ENCODE results near the gene SCRN1.
A peak's percentile ranks its signal among the peaks of the same experiment; 100 is the strongest.

SCRN1 gene

DNA sequence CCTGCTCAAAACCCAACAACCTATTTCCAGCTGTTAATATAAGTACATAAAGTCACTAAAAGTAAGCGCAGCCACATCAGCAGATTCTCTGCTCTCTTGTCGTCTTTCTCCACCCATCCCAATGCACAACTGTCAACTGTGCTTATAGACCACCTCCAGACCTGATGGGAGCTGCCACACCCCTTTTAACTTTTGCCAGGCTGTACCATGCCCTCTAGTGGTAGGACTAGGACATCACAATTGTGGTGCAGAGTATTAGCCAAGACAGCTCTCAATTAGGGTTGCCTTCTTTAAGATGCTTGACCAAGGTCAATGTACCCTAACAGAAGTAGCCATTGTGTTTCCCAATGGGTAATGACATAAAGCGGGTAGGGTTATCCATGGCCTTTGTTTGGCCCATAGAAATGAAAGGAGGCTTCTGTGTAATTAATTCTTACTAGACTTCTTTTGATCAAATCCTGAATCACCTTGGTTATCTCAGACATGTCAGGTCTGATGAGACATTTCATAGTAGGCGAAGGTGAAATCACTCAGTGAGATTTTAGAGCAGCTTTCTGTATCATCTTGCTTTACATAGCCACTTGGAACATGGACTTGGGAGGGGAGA, 68.1 kb downstream of the SCRN1 start:
- DNase-seq (ENCODE audit: low read depth in 1 of 2, low spot score in 1 of 2), result peak; percentile 35 to 55

DNA sequence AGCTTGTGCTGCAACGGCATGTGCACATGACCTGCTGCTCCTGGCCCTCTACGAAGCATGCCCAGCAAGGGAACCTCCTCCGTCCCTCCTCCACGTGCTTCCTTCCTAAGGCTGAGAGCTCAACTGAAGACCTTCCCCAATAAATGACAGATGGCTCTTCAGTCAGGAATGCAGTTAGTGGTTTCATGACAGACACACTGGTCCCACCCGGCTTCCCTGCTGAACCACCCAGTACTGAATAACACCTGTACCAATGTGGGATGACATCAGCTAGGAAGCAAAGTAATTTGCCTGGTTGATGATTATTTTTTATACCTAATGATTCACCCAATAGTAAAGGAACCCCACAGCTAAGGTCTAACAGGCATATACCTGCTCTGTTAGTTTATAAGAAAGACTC, 69.1 kb downstream of the SCRN1 start:
- no peak overlapping the region for H3K4me3 ChIP-seq (replicated peaks; ENCODE audit: insufficient read depth, low read length)
- no peaks in the 10 kb centered on the region for H3K27me3 ChIP-seq (ENCODE audit: insufficient read depth, poor library complexity, severe bottlenecking)
- TF ChIP-seq GABPA (IDR thresholded peaks at IDR 0.05; ENCODE audit: low read depth) (no peak), POLR2AphosphoS5 (IDR thresholded peaks at IDR 0.05; ENCODE audit: low read depth) (no peak)
- TF ChIP-seq, protein P1, sequence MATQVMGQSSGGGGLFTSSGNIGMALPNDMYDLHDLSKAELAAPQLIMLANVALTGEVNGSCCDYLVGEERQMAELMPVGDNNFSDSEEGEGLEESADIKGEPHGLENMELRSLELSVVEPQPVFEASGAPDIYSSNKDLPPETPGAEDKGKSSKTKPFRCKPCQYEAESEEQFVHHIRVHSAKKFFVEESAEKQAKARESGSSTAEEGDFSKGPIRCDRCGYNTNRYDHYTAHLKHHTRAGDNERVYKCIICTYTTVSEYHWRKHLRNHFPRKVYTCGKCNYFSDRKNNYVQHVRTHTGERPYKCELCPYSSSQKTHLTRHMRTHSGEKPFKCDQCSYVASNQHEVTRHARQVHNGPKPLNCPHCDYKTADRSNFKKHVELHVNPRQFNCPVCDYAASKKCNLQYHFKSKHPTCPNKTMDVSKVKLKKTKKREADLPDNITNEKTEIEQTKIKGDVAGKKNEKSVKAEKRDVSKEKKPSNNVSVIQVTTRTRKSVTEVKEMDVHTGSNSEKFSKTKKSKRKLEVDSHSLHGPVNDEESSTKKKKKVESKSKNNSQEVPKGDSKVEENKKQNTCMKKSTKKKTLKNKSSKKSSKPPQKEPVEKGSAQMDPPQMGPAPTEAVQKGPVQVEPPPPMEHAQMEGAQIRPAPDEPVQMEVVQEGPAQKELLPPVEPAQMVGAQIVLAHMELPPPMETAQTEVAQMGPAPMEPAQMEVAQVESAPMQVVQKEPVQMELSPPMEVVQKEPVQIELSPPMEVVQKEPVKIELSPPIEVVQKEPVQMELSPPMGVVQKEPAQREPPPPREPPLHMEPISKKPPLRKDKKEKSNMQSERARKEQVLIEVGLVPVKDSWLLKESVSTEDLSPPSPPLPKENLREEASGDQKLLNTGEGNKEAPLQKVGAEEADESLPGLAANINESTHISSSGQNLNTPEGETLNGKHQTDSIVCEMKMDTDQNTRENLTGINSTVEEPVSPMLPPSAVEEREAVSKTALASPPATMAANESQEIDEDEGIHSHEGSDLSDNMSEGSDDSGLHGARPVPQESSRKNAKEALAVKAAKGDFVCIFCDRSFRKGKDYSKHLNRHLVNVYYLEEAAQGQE (IDR thresholded peaks at IDR 0.05; ENCODE audit: insufficient replicate concordance, low read depth), result no peak
- TF ChIP-seq, protein P2, sequence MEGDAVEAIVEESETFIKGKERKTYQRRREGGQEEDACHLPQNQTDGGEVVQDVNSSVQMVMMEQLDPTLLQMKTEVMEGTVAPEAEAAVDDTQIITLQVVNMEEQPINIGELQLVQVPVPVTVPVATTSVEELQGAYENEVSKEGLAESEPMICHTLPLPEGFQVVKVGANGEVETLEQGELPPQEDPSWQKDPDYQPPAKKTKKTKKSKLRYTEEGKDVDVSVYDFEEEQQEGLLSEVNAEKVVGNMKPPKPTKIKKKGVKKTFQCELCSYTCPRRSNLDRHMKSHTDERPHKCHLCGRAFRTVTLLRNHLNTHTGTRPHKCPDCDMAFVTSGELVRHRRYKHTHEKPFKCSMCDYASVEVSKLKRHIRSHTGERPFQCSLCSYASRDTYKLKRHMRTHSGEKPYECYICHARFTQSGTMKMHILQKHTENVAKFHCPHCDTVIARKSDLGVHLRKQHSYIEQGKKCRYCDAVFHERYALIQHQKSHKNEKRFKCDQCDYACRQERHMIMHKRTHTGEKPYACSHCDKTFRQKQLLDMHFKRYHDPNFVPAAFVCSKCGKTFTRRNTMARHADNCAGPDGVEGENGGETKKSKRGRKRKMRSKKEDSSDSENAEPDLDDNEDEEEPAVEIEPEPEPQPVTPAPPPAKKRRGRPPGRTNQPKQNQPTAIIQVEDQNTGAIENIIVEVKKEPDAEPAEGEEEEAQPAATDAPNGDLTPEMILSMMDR (IDR thresholded peaks at IDR 0.05; ENCODE audit: insufficient read depth, low read length), result no peak
- no peak overlapping the region for H3K27ac ChIP-seq (replicated peaks)
- DNase-seq (ENCODE audit: low read depth in 1 of 2, low spot score in 1 of 2), result no peak

More for the DNA sequence above, 68.1 kb downstream of the SCRN1 start:
- H3K4me3 ChIP-seq (replicated peaks; ENCODE audit: insufficient read depth, low read length), result no peak overlapping the region
- no peaks in the 10 kb centered on the region for H3K27me3 ChIP-seq (ENCODE audit: insufficient read depth, poor library complexity, severe bottlenecking)
- no peak for TF ChIP-seq SPI1 (IDR thresholded peaks at IDR 0.05; ENCODE audit: borderline replicate concordance, low read depth)
- TF ChIP-seq, protein P1 (IDR thresholded peaks at IDR 0.05; ENCODE audit: insufficient replicate concordance, low read depth), result no peak
- no peak for TF ChIP-seq POLR2AphosphoS5 (IDR thresholded peaks at IDR 0.05; ENCODE audit: low read depth)
- TF ChIP-seq GABPA (IDR thresholded peaks at IDR 0.05; ENCODE audit: low read depth), result no peak
- TF ChIP-seq, protein P2 (IDR thresholded peaks at IDR 0.05; ENCODE audit: insufficient read depth, low read length), result peak; percentile 94
- H3K27ac ChIP-seq (replicated peaks), result no peak overlapping the region

DNA sequence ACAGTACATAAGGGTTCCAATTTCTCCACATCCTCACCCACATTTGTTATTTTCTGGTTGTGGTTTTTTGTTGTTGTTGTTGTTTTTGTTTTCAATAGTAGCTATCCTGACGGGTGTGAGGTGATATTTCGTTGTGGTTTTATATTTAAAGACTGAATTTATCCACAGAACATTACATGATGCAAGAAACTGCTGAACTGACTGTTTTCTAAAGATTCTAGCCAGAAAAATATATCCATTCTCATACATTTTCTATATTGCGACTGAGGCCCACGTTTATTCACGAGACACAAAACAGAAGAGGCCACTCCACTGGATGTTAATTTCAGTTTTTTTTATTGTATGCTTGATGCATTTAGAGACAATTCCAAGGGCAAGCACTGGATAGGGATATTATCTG, 69.8 kb downstream of the SCRN1 start:
- no peak for DNase-seq (ENCODE audit: low read depth in 1 of 2, low spot score in 1 of 2)
- TF ChIP-seq POLR2AphosphoS5 (IDR thresholded peaks at IDR 0.05; ENCODE audit: low read depth) (no peak), GABPA (IDR thresholded peaks at IDR 0.05; ENCODE audit: low read depth) (no peak), SPI1 (IDR thresholded peaks at IDR 0.05; ENCODE audit: borderline replicate concordance, low read depth) (no peak)
- TF ChIP-seq, protein P1 (IDR thresholded peaks at IDR 0.05; ENCODE audit: insufficient replicate concordance, low read depth), result no peak
- TF ChIP-seq, protein P2 (IDR thresholded peaks at IDR 0.05; ENCODE audit: insufficient read depth, low read length), result no peak
- Histone ChIP-seq H3K27me3 (ENCODE audit: insufficient read depth, poor library complexity, severe bottlenecking) (no peaks in the 10 kb centered on the region), H3K4me3 (replicated peaks; ENCODE audit: insufficient read depth, low read length) (no peak overlapping the region), H3K27ac (replicated peaks) (no peak overlapping the region)
